Panc1 (cell line): Measurements from ENCODE around the gene POLR3A. TPM values are rescaled to one million over a fixed set of nuclear protein-coding genes. Genes with fewer than 3 reads are reported as not detected.
"Not testable (repeated sequence)": the region's sequence is repeated elsewhere in the genome, so short reads cannot be mapped to it uniquely, and the experiment has no call there.

Experiments used
- ATAC-seq: fragments of 200-7000 bp; cut with Tn5 transposase; 2 replicates; pipeline ENCODE4 v1.9.1; 2020; ENCODE audit warnings: mild to moderate bottlenecking, moderate library complexity
- BruUV-seq: library from RNA; stranded (reverse); fragments of 400-500 nt; replicated peaks from 2 replicates; lab custom pipeline; 2021; lab: Mats Ljungman, UMichigan
- CTCF ChIA-PET: fragments of 300-600 bp; sonication (Branson Sonifier 250); formaldehyde crosslinking; loops from one replicate; lab custom pipeline; 2022; ENCODE audit warnings: antibody characterized with exemption; lab: Charles Lee
- POLR2A ChIA-PET: fragments of 300-600 bp; sonication (Branson Sonifier 250); formaldehyde crosslinking; loops from one replicate; lab custom pipeline; 2022; ENCODE audit warnings: antibody characterized with exemption; lab: Charles Lee
- DNase-seq: peaks from one replicate; pipeline ENCODE4 v3.0.0-alpha.2; 2010; ENCODE audit warnings: low read depth, low spot score
- H3K27ac ChIP-seq: 2 replicates; pipeline ENCODE4 v1.5.1; 2011; ENCODE audit warnings: mild to moderate bottlenecking, low read length, inconsistent platforms
- H3K27me3 ChIP-seq: fragments of 200-500 bp; sonication (Bioruptor generic); 2 replicates; pipeline ENCODE4 v1.6.0; 2014; ENCODE audit warnings: low read length, inconsistent platforms; ENCODE audit not compliant: control insufficient read depth, insufficient read depth
- H3K36me3 ChIP-seq: fragments of 200-500 bp; sonication (Bioruptor generic); 2 replicates; pipeline ENCODE4 v1.5.1; 2014; ENCODE audit warnings: inconsistent platforms, mild to moderate bottlenecking, low read length, moderate library complexity; ENCODE audit not compliant: control insufficient read depth, insufficient read depth
- H3K4me1 ChIP-seq: 2 replicates; pipeline ENCODE4 v1.5.1; 2011; ENCODE audit warnings: inconsistent platforms, mild to moderate bottlenecking, low read length, moderate library complexity; ENCODE audit not compliant: control insufficient read depth, insufficient read depth
- H3K4me3 ChIP-seq, 2 experiments: 2 replicates each; pipeline ENCODE4 v1.5.1; 2011 to 2012; ENCODE audit warnings: low read depth in 2 of 2, low read length in 2 of 2, mild to moderate bottlenecking in 2 of 2, inconsistent platforms in 1 of 2, moderate library complexity in 1 of 2
- H3K9me3 ChIP-seq: fragments of 200-500 bp; sonication (Bioruptor generic); 2 replicates; pipeline ENCODE4 v1.5.1; 2014; ENCODE audit warnings: low read depth, mild to moderate bottlenecking, inconsistent platforms, low read length, moderate library complexity; ENCODE audit not compliant: control insufficient read depth, insufficient read depth
- POLR2AphosphoS5 ChIP-seq: IDR thresholded peaks from 2 replicates; pipeline ENCODE4 v1.6.1; 2012; ENCODE audit warnings: mild to moderate bottlenecking, low read depth, low read length, moderate library complexity
- SIN3A ChIP-seq: IDR thresholded peaks from 2 replicates; pipeline ENCODE4 v1.6.1; 2012; ENCODE audit warnings: low read depth, mild to moderate bottlenecking, low read length, moderate library complexity, borderline replicate concordance; ENCODE audit not compliant: insufficient read depth
- TCF7L2 ChIP-seq: IDR thresholded peaks from 2 replicates; pipeline ENCODE4 v1.6.1; 2011; ENCODE audit warnings: mild to moderate bottlenecking, low read depth, low read length, inconsistent platforms
- in situ Hi-C: cut with HindIII; loops from 2 replicates; pipeline ENCODE4 v1.10.0; 2016; ENCODE audit warnings: low sequenced_read_pairs, low pct_unique_long_range_greater_than_20kb
- intact Hi-C: fragments of 100-400 bp; cut with micrococcal nuclease; formaldehyde crosslinking; loops from one replicate; pipeline ENCODE4 v1.10.0; 2022; ENCODE audit not compliant: unreplicated experiment
- total RNA-seq: library from RNA; stranded (reverse); gene quantifications from one replicate; pipeline ENCODE4 v1.2.1, GENCODE V29; 2021; ENCODE audit not compliant: unreplicated experiment
- TF ChIP-seq, protein P1 (sequence below): fragments of 450-650 bp; IDR thresholded peaks from 2 replicates; pipeline ENCODE4 v1.5.1; 2017; ENCODE audit warnings: mild to moderate bottlenecking
- TF ChIP-seq, protein P2 (sequence below), 2 experiments: IDR thresholded peaks; 2 replicates each; pipeline ENCODE4 v1.6.1; 2011 to 2012; ENCODE audit warnings: low read depth in 2 of 2, control low read depth in 1 of 2, low read length in 1 of 2, mild to moderate bottlenecking in 1 of 2, moderate library complexity in 1 of 2; ENCODE audit not compliant: insufficient read depth in 1 of 2

The POLR3A gene
- total RNA-seq, 1 experiment from 2014 or later, result 26.3 TPM

DNA sequence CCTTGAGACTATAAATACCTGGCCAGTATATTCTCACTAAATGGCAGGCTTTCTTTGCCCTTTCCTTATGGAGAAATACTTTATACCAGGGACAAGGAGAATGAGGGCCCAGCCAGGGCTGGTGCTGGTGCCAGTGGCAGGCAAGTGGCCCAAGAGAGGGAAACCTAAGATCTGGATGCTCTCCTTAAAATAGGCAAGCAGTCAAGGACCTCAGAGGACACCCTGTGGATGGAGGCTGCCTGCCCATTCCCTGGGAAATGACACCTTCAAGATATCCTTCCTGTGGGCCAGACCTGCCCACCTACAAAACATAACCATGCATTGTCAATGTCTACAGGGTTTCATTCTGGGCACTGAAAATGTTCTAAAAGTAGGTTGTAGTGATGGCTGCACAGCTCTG, 29.1 kb downstream of the POLR3A start:
- Histone ChIP-seq H3K27me3 (no peaks in the 10 kb centered on the region), H3K36me3 (peaks cover 26% of the 10 kb centered on the region), H3K4me3 (no peak overlapping the region), H3K4me1 (no peaks in the 10 kb centered on the region), H3K27ac (no peak overlapping the region), H3K9me3 (no peaks in the 10 kb centered on the region)
- intact Hi-C loops (no loop called here), in situ Hi-C loops (no loop called here)
- ChIA-PET POLR2A (no interaction called here), CTCF (no interaction called here)
- ATAC-seq (no peak), DNase-seq (no peak)
- no TSS peak for BruUV-seq
- TF ChIP-seq POLR2AphosphoS5, result no peak

DNA sequence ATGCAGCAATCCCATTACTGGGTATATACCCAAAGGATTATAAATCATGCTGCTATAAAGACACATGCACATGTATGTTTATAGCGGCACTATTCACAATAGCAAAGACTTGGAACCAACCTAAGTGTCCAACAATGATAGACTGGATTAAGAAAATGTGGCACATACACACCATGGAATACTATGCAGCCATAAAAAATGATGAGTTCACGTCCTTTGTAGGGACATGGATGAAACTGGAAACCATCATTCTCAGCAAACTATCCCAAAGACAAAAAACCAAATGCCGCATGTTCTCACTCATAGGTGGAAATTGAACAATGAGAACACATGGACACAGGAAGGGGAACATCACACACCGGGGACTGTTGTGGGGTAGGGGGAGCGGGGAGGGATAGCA, 30.5 kb downstream of the POLR3A start:
- CTCF ChIA-PET, H3K27ac ChIP-seq, BruUV-seq, ATAC-seq, in situ Hi-C loops, intact Hi-C loops, DNase-seq, H3K4me3 ChIP-seq, H3K27me3 ChIP-seq, H3K4me1 ChIP-seq, H3K9me3 ChIP-seq: not testable (repeated sequence)
- POLR2A ChIA-PET, result interaction anchor here (0.5 kb wide), 1 partner anchor 44 kb away, joined by 5 read pairs; no protein-coding TSS in a partner anchor
- peaks cover 23% of the 10 kb centered on the region for H3K36me3 ChIP-seq

DNA sequence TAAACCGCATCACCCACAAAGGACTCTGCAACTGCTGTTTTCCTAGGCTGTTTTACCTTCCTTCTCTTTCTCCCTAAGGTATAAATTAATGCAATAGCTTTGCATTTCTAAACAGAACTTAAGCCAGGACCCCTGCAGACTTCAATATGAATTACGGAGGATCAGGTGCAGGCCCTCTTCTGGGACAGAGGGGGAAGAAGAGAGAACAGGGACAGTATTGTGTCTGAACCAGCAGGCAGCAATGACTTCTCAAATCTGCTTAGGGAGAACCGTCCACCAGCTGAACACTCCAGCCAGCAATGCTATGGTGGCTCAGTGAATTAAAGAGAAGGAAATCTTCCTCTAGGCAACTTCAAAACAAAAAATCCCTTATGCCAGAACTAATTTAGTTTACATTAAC, 35.7 kb downstream of the POLR3A start:
- Histone ChIP-seq H3K4me1 (no peaks in the 10 kb centered on the region), H3K4me3 (no peak overlapping the region), H3K9me3 (no peaks in the 10 kb centered on the region), H3K36me3 (peaks cover 23% of the 10 kb centered on the region), H3K27ac (no peak overlapping the region), H3K27me3 (no peaks in the 10 kb centered on the region)
- ChIA-PET POLR2A (no interaction called here), CTCF (no interaction called here)
- no TSS peak for BruUV-seq
- intact Hi-C loops (no loop called here), in situ Hi-C loops (no loop called here)
- TF ChIP-seq POLR2AphosphoS5, result no peak
- no peak for DNase-seq
- no peak for ATAC-seq

DNA sequence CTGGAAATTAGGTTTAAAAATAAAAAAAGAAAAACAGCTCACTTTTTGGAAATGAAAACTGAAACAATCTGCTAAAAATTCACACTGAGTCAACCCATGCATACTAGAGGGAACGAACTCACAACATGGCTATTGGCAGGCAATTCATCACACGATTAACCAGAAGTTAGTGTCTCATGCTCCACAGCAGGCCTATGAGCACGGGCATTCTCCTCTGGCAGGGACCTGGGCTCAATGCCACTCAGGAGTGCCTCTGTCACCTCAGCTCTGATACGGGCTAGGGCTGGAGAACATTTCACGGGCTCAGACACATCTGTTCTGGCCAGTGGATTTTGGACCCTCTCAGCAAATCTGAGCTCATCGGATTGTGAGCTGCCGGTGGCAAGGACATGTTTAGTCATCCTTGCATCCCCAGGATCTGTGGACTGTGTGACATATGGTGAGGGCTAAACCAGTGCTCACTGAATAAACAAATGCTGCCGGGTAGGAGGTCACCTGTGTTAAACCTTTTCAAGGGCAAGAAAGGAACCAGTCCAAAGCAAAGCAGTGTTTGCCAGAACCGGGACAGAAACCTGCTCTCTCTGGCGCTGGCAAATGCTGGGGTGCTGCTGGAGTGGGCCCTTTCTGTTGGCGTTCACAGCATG, 40.1 kb downstream of the POLR3A start:
- no TSS peak for BruUV-seq
- no peaks in the 10 kb centered on the region for H3K27me3 ChIP-seq
- no peaks in the 10 kb centered on the region for H3K9me3 ChIP-seq
- DNase-seq (no peak), ATAC-seq (no peak)
- peaks cover 45% of the 10 kb centered on the region for H3K36me3 ChIP-seq
- no peak overlapping the region for H3K27ac ChIP-seq
- intact Hi-C loops, result no loop called here
- in situ Hi-C loops, result no loop called here
- ChIA-PET CTCF (interaction anchor here (0.7 kb wide), 1 partner anchor 139 kb away, joined by 3 read pairs; no protein-coding TSS in a partner anchor), POLR2A (no interaction called here)
- no peaks in the 10 kb centered on the region for H3K4me1 ChIP-seq
- TF ChIP-seq, protein P1, sequence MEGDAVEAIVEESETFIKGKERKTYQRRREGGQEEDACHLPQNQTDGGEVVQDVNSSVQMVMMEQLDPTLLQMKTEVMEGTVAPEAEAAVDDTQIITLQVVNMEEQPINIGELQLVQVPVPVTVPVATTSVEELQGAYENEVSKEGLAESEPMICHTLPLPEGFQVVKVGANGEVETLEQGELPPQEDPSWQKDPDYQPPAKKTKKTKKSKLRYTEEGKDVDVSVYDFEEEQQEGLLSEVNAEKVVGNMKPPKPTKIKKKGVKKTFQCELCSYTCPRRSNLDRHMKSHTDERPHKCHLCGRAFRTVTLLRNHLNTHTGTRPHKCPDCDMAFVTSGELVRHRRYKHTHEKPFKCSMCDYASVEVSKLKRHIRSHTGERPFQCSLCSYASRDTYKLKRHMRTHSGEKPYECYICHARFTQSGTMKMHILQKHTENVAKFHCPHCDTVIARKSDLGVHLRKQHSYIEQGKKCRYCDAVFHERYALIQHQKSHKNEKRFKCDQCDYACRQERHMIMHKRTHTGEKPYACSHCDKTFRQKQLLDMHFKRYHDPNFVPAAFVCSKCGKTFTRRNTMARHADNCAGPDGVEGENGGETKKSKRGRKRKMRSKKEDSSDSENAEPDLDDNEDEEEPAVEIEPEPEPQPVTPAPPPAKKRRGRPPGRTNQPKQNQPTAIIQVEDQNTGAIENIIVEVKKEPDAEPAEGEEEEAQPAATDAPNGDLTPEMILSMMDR, result no peak
- TF ChIP-seq POLR2AphosphoS5 (no peak), SIN3A (no peak), TCF7L2 (no peak)
- TF ChIP-seq, protein P2, sequence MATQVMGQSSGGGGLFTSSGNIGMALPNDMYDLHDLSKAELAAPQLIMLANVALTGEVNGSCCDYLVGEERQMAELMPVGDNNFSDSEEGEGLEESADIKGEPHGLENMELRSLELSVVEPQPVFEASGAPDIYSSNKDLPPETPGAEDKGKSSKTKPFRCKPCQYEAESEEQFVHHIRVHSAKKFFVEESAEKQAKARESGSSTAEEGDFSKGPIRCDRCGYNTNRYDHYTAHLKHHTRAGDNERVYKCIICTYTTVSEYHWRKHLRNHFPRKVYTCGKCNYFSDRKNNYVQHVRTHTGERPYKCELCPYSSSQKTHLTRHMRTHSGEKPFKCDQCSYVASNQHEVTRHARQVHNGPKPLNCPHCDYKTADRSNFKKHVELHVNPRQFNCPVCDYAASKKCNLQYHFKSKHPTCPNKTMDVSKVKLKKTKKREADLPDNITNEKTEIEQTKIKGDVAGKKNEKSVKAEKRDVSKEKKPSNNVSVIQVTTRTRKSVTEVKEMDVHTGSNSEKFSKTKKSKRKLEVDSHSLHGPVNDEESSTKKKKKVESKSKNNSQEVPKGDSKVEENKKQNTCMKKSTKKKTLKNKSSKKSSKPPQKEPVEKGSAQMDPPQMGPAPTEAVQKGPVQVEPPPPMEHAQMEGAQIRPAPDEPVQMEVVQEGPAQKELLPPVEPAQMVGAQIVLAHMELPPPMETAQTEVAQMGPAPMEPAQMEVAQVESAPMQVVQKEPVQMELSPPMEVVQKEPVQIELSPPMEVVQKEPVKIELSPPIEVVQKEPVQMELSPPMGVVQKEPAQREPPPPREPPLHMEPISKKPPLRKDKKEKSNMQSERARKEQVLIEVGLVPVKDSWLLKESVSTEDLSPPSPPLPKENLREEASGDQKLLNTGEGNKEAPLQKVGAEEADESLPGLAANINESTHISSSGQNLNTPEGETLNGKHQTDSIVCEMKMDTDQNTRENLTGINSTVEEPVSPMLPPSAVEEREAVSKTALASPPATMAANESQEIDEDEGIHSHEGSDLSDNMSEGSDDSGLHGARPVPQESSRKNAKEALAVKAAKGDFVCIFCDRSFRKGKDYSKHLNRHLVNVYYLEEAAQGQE (IDR thresholded peaks at IDR 0.05; ENCODE audit: insufficient read depth in 1 of 2, low read depth in 2 of 2, low read length in 1 of 2), result no peak
- no peak overlapping the region for H3K4me3 ChIP-seq
